HepG2 (cell line): ENCODE measurements around the gene PPP2R5E. TPM values are rescaled to one million over a fixed set of nuclear protein-coding genes. Genes with fewer than 3 reads are reported as not detected.

ENCODE experiments used
- ATAC-seq: fragments of 200-7000 bp; cut with Tn5 transposase; 3 replicates; pipeline ENCODE4 v1.9.1; 2020; ENCODE audit warnings: mild to moderate bottlenecking, moderate library complexity
- BruUV-seq: library from RNA; stranded (reverse); fragments of 400-500 nt; replicated peaks from 2 replicates; lab custom pipeline; 2021; lab: Mats Ljungman, UMichigan
- CTCF ChIA-PET: fragments of 300-600 bp; formaldehyde crosslinking; extraction: SDS; loops from one replicate; lab custom pipeline; 2021; ENCODE audit warnings: low total read pairs, inconsistent platforms, low intra/inter-chr PET ratio; lab: Yijun Ruan, JAX
- POLR2A ChIA-PET: fragments of 350-600 bp; sonication (Branson Sonifier 250); formaldehyde crosslinking; loops from one replicate; lab custom pipeline; 2020; ENCODE audit warnings: antibody characterized with exemption, inconsistent platforms; lab: Yijun Ruan, JAX
- DNase-seq: peaks from one replicate; pipeline ENCODE4 v3.0.0-alpha.2; 2015; ENCODE audit warnings: low spot score
- FAIRE-seq: peaks from 3 replicates; lab custom pipeline; 2011; peaks lifted over from hg19 to GRCh38; lab: Jason Lieb, UNC
- H2AFZ ChIP-seq: one replicate; pipeline ENCODE4 v1.6.1; 2011; ENCODE audit warnings: low read length, inconsistent platforms
- H3K27ac ChIP-seq: fragments of 300-600 bp; 3 replicates; pipeline ENCODE4 v1.8.0; 2011; ENCODE audit warnings: mixed run types, mild to moderate bottlenecking, mixed read lengths, low read length, inconsistent platforms; ENCODE audit not compliant: insufficient read depth; ENCODE audit errors: extremely low read length
- H3K27me3 ChIP-seq, 2 experiments: fragments of 200-600 bp in 1 of 2; 2 replicates in 1 of 2; 3 replicates in 1 of 2; pipeline versions ENCODE4 v1.6.0 to v1.8.0; 2011; ENCODE audit warnings: low read length in 2 of 2, mild to moderate bottlenecking in 2 of 2, moderate library complexity in 2 of 2, inconsistent platforms in 1 of 2; ENCODE audit not compliant: insufficient read depth in 2 of 2, control insufficient read depth in 1 of 2
- H3K36me3 ChIP-seq, 2 experiments: fragments of 200-600 bp in 1 of 2; replicated peaks in 1 of 2; 2 replicates in 1 of 2; 3 replicates in 1 of 2; pipeline versions ENCODE4 v1.5.1 to v1.8.0; 2011; ENCODE audit warnings: low read length in 2 of 2, inconsistent platforms in 1 of 2; ENCODE audit not compliant: insufficient read depth in 2 of 2, control insufficient read depth in 1 of 2
- H3K4me1 ChIP-seq: 2 replicates; pipeline ENCODE4 v1.5.1; 2012; ENCODE audit warnings: low read length, inconsistent platforms; ENCODE audit not compliant: insufficient read depth
- H3K4me2 ChIP-seq: 2 replicates; pipeline ENCODE4 v1.6.0; 2011; ENCODE audit warnings: low read depth, low read length, inconsistent platforms
- H3K4me3 ChIP-seq, 3 experiments: fragments of 200-600 bp in 1 of 3; sonication (generic), shearing (Covaris generic) in 1 of 3; replicated peaks in 1 of 3; 2 replicates each; pipeline ENCODE4 v1.5.1; 2011 to 2016; ENCODE audit warnings: low read length in 3 of 3, inconsistent platforms in 2 of 3, low read depth in 2 of 3, mild to moderate bottlenecking in 2 of 3, control low read depth in 1 of 3, mixed read lengths in 1 of 3; ENCODE audit not compliant: insufficient read depth in 1 of 3
- H3K79me2 ChIP-seq: one replicate; pipeline ENCODE4 v1.6.1; 2011; ENCODE audit warnings: low read length, inconsistent platforms; ENCODE audit not compliant: insufficient read depth
- H3K9ac ChIP-seq: 2 replicates; pipeline ENCODE4 v1.6.0; 2011; ENCODE audit warnings: mild to moderate bottlenecking, low read depth, low read length, inconsistent platforms; ENCODE audit not compliant: insufficient read depth
- H3K9me3 ChIP-seq: 2 replicates; pipeline ENCODE4 v1.5.1; 2012; ENCODE audit warnings: mild to moderate bottlenecking, low read length
- H4K20me1 ChIP-seq: 2 replicates; pipeline ENCODE4 v1.6.0; 2011; ENCODE audit warnings: inconsistent platforms, mild to moderate bottlenecking, low read length, moderate library complexity; ENCODE audit not compliant: insufficient read depth
- ATF4 ChIP-seq, 2 experiments: fragments of 450-650 bp in 1 of 2; sonication (generic) in 1 of 2; formaldehyde crosslinking; IDR thresholded peaks; 2 replicates each; pipeline versions ENCODE4 v1.5.0 to v1.8.0; 2020 to 2022; ENCODE audit warnings: mild to moderate bottlenecking in 1 of 2, missing genetic modification reagents in 1 of 2
- ATF7-NPFF ChIP-seq: sonication (generic); formaldehyde crosslinking; IDR thresholded peaks from 2 replicates; pipeline ENCODE4 v1.8.1; 2023; ENCODE audit warnings: mild to moderate bottlenecking, low read depth, missing genetic modification reagents, moderate library complexity
- CAMTA2 ChIP-seq: sonication (generic); formaldehyde crosslinking; IDR thresholded peaks from 2 replicates; pipeline ENCODE4 v1.4.0; 2020; ENCODE audit warnings: mild to moderate bottlenecking, missing genetic modification reagents, borderline replicate concordance
- EHMT2 ChIP-seq: fragments of 200-600 bp; sonication (generic); IDR thresholded peaks from 2 replicates; pipeline ENCODE4 v1.7.0; 2017; ENCODE audit warnings: antibody characterized with exemption, low read depth, low read length, borderline replicate concordance
- FOSL2 ChIP-seq: sonication (generic); formaldehyde crosslinking; IDR thresholded peaks from 2 replicates; pipeline ENCODE4 v1.4.0; 2020; ENCODE audit warnings: missing genetic modification reagents
- HNF4A ChIP-seq: sonication (generic); formaldehyde crosslinking; IDR thresholded peaks from 2 replicates; pipeline ENCODE4 v1.4.0; 2020; ENCODE audit warnings: missing genetic modification reagents
- KAT8 ChIP-seq: IDR thresholded peaks from 2 replicates; pipeline ENCODE4 v1.6.1; 2016; ENCODE audit warnings: missing genetic modification reagents, missing compliant biosample characterization
- KLF13 ChIP-seq: sonication (generic); formaldehyde crosslinking; IDR thresholded peaks from 2 replicates; pipeline ENCODE4 v1.4.0; 2020; ENCODE audit warnings: mild to moderate bottlenecking, missing genetic modification reagents
- MATR3 ChIP-seq: sonication (generic); formaldehyde crosslinking; IDR thresholded peaks from 2 replicates; pipeline ENCODE4 v1.4.0; 2020; ENCODE audit warnings: missing genetic modification reagents
- MEIS2 ChIP-seq: sonication (generic); formaldehyde crosslinking; IDR thresholded peaks from 2 replicates; pipeline ENCODE4 v1.9.0; 2021; ENCODE audit warnings: mild to moderate bottlenecking, missing genetic modification reagents
- NCOR1 ChIP-seq: fragments of 200-600 bp; sonication (generic); IDR thresholded peaks from 2 replicates; pipeline ENCODE4 v1.7.0; 2017; ENCODE audit warnings: antibody characterized with exemption, low read length, borderline replicate concordance
- NR2F1 ChIP-seq, 2 experiments: fragments of 450-650 bp in 1 of 2; formaldehyde crosslinking in 1 of 2; IDR thresholded peaks; 2 replicates each; pipeline versions ENCODE4 v1.5.0 to v1.6.1; 2016 to 2020; ENCODE audit warnings: mild to moderate bottlenecking in 1 of 2, missing compliant biosample characterization in 1 of 2, missing genetic modification reagents in 1 of 2, moderate library complexity in 1 of 2
- NR2F6 ChIP-seq, 2 experiments: IDR thresholded peaks; 2 replicates each; pipeline ENCODE4 v1.6.1; 2016; ENCODE audit warnings: antibody characterized with exemption in 1 of 2, mild to moderate bottlenecking in 1 of 2
- TRIM24 ChIP-seq: sonication (generic); formaldehyde crosslinking; IDR thresholded peaks from 2 replicates; pipeline ENCODE4 v1.8.0; 2022; ENCODE audit warnings: mild to moderate bottlenecking, missing genetic modification reagents
- ZBTB8A ChIP-seq: sonication (generic); formaldehyde crosslinking; IDR thresholded peaks from 2 replicates; pipeline ENCODE4 v1.4.0; 2020; ENCODE audit warnings: mild to moderate bottlenecking, low read depth, missing genetic modification reagents, borderline replicate concordance
- ZNF3 ChIP-seq: IDR thresholded peaks from 2 replicates; pipeline ENCODE4 v1.7.0; 2017; ENCODE audit warnings: inconsistent platforms
- ZNF703 ChIP-seq: sonication (generic); formaldehyde crosslinking; IDR thresholded peaks from 2 replicates; pipeline ENCODE4 v1.5.1; 2020; ENCODE audit warnings: missing genetic modification reagents, mild to moderate bottlenecking, moderate library complexity, borderline replicate concordance
- ZNF891 ChIP-seq: sonication (generic); formaldehyde crosslinking; IDR thresholded peaks from 2 replicates; pipeline ENCODE4 v1.5.0; 2020; ENCODE audit warnings: mild to moderate bottlenecking, missing genetic modification reagents
- WGBS: methylation state at CpG from one replicate; pipeline ENCODE4 v1.1.6; 2017; ENCODE audit warnings: low lambda C conversion rate; 5-methylcytosine and 5-hydroxymethylcytosine counted together
- in situ Hi-C: cut with HindIII; loops from 2 replicates; pipeline ENCODE4 v1.10.0; 2017; ENCODE audit warnings: low pct_unique_long_range_greater_than_20kb; ENCODE audit not compliant: extremely low pct_ligation_motif_present
- intact Hi-C: fragments of 100-400 bp; cut with micrococcal nuclease; formaldehyde crosslinking; loops from one replicate; pipeline ENCODE4 v1.10.0; 2022; ENCODE audit not compliant: unreplicated experiment
- polyA plus RNA-seq, 8 experiments: library from polyadenylated mRNA; depleted of rRNA in 3 of 8; stranded (reverse) in 7 of 8; unstranded in 1 of 8; fragments of >200 nt; fragmentation: Illumina TruSeq in 4 of 8; extraction: Trizol in 4 of 8; gene quantifications; 2 replicates each; pipeline versions ENCODE4 v1.2.1 to v1.2.3, GENCODE V29; 2011 to 2016; ENCODE audit warnings: low read depth in 4 of 8, missing spikeins in 1 of 8, mixed read lengths in 1 of 8; ENCODE audit not compliant: insufficient read depth in 1 of 8
- total RNA-seq, 5 experiments: library from RNA; depleted of rRNA; stranded (reverse); fragments of >200 nt; fragmentation: Illumina TruSeq; extraction: Trizol; gene quantifications; 2 replicates each; pipeline ENCODE4 v1.2.3, GENCODE V29; 2016; ENCODE audit warnings: low read depth in 1 of 5
- TF ChIP-seq, protein P1 (sequence below): IDR thresholded peaks from 2 replicates; pipeline ENCODE4 v1.4.0; 2020; ENCODE audit warnings: mild to moderate bottlenecking, missing genetic modification reagents
- TF ChIP-seq, protein P2 (sequence below): sonication (generic); formaldehyde crosslinking; IDR thresholded peaks from 2 replicates; pipeline ENCODE4 v1.9.0; 2021; ENCODE audit warnings: missing genetic modification reagents, mild to moderate bottlenecking, borderline replicate concordance

The PPP2R5E gene
- total and polyA plus RNA-seq, 2 of the 13 experiments (the other 11 are each of a cell fraction or from before 2014, with no cell fraction given): 8.9 to 11.0 TPM

- POLR2A ChIA-PET: interaction anchor here (1.9 kb wide), 1 partner anchor 8 kb away, joined by 4 read pairs; no protein-coding TSS in a partner anchor
- TF ChIP-seq NCOR1: no peak
- 0 out of 2 replicates have a peak, but pooled peaks have one; percentile 44 for TF ChIP-seq FOSL2 (CRISPR knock-in tag)
- TF ChIP-seq MEIS2: no peak
- no peak for TF ChIP-seq NR2F6 (IDR thresholded peaks at IDR 0.05)
- peak; percentile 28; the same call in 1 of the 2 replicates for TF ChIP-seq NR2F6 (CRISPR knock-in tag; IDR thresholded peaks at IDR 0.05)
- no peak for TF ChIP-seq ZNF703 (CRISPR knock-in tag)
- TF ChIP-seq KLF13: no peak
- TF ChIP-seq ATF7-NPFF (CRISPR knock-in tag): no peak
- TF ChIP-seq ZNF3 (CRISPR knock-in tag): 0 out of 2 replicates have a peak, but pooled peaks have one; percentile 44
- TF ChIP-seq ATF4 (CRISPR knock-in tag; IDR thresholded peaks at IDR 0.05): no peak
- TF ChIP-seq EHMT2: no peak
- no peak for TF ChIP-seq KAT8
- peak in 1 of 2 experiments; percentile 38; a peak in 1 of 4 replicates for TF ChIP-seq NR2F1 (CRISPR knock-in tag; IDR thresholded peaks at IDR 0.05)
- TF ChIP-seq ZBTB8A (CRISPR knock-in tag): no peak
- TF ChIP-seq, protein P1, sequence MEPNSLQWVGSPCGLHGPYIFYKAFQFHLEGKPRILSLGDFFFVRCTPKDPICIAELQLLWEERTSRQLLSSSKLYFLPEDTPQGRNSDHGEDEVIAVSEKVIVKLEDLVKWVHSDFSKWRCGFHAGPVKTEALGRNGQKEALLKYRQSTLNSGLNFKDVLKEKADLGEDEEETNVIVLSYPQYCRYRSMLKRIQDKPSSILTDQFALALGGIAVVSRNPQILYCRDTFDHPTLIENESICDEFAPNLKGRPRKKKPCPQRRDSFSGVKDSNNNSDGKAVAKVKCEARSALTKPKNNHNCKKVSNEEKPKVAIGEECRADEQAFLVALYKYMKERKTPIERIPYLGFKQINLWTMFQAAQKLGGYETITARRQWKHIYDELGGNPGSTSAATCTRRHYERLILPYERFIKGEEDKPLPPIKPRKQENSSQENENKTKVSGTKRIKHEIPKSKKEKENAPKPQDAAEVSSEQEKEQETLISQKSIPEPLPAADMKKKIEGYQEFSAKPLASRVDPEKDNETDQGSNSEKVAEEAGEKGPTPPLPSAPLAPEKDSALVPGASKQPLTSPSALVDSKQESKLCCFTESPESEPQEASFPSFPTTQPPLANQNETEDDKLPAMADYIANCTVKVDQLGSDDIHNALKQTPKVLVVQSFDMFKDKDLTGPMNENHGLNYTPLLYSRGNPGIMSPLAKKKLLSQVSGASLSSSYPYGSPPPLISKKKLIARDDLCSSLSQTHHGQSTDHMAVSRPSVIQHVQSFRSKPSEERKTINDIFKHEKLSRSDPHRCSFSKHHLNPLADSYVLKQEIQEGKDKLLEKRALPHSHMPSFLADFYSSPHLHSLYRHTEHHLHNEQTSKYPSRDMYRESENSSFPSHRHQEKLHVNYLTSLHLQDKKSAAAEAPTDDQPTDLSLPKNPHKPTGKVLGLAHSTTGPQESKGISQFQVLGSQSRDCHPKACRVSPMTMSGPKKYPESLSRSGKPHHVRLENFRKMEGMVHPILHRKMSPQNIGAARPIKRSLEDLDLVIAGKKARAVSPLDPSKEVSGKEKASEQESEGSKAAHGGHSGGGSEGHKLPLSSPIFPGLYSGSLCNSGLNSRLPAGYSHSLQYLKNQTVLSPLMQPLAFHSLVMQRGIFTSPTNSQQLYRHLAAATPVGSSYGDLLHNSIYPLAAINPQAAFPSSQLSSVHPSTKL: 0 out of 2 replicates have a peak, but pooled peaks have one; percentile 30
- 0 out of 2 replicates have a peak, but pooled peaks have one; percentile 16 for TF ChIP-seq HNF4A
- TF ChIP-seq MATR3: no peak
- no peak for TF ChIP-seq CAMTA2 (CRISPR knock-in tag)
- no peak for TF ChIP-seq TRIM24 (CRISPR knock-in tag)
- TF ChIP-seq, protein P2, sequence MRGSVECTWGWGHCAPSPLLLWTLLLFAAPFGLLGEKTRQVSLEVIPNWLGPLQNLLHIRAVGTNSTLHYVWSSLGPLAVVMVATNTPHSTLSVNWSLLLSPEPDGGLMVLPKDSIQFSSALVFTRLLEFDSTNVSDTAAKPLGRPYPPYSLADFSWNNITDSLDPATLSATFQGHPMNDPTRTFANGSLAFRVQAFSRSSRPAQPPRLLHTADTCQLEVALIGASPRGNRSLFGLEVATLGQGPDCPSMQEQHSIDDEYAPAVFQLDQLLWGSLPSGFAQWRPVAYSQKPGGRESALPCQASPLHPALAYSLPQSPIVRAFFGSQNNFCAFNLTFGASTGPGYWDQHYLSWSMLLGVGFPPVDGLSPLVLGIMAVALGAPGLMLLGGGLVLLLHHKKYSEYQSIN (CRISPR knock-in tag): no peak
- no peak for TF ChIP-seq ZNF891 (CRISPR knock-in tag)
These were observed 69.1 kb downstream of the PPP2R5E start for GRCh38 chr14:63474111-63474510.

More at GRCh38 chr14:63474111-63474510, 69.1 kb downstream of the PPP2R5E start:
- WGBS: 49% methylated on average over 3 of the region's 3 CpGs
- FAIRE-seq: no peak
- Histone ChIP-seq H3K4me3 (no peak overlapping the region), H4K20me1 (no peaks in the 10 kb centered on the region), H3K9me3 (no peaks in the 10 kb centered on the region), H3K27me3 (no peaks in the 10 kb centered on the region), H3K36me3 (no peaks in the 10 kb centered on the region), H2AFZ (no peak overlapping the region), H3K27ac (peak overlapping the region; percentile 44), H3K4me1 (peaks cover 71% of the 10 kb centered on the region), H3K9ac (no peak overlapping the region), H3K4me2 (no peak overlapping the region), H3K79me2 (peaks cover 54% of the 10 kb centered on the region)
- BruUV-seq: no TSS peak
- in situ Hi-C loops: no loop called here
- CTCF ChIA-PET: no interaction called here
- peak; percentile 42; the same call in 2 of the 3 replicates for ATAC-seq
- peak; percentile 37 for DNase-seq
- intact Hi-C loops: loop anchor here (5.0 kb wide), 1 partner anchor 68 kb away; the partner anchor contains the start of gene PPP2R5E
